ENCODE measurements around the gene TSBP1.
"Not testable (repeated sequence)": the region's sequence is repeated elsewhere in the genome, so short reads cannot be mapped to it uniquely, and the experiment has no call there.

TSBP1 gene

DNA sequence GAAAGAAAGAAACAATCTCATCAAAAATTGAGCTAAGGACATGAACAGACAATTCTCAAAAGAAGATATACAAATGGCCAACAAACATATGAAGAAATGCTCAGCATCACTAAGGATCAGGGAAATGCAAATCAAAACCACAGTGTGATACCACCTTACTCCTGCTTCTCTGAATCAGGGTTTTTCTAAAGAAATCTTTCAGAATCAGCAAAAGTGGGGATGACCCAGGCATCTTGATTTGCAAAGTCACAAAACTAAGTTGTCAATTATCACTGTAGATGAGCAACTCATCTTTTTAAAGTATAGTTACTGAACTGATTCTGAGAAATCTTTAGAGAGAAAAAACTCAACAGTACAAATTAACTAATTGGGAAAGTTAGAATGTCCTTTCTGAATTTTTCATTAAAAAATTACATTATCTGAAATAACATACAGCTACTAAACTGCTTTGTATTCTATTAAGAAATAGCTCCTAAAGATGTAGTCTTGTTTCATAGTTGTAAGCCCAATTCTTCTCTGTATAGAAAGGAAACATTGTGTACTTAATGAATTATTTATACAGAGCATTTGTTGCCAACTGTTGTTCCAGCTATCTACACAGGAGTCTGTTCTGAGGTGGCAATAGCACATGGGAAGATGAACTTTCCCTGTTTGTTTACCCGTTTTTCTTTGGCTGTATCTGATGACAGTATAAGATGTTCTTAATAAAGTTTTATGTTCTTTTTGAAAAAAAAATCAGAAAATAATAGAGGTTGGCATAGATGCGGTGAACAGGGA lies 97.7 kb downstream of the TSBP1 start:
- DNase-seq, result not testable (repeated sequence)

- peak; percentile 14 for DNase-seq
Observed at GRCh38 chr6:32271429-32271828, 100.3 kb downstream of the TSBP1 start.

- DNase-seq, result not testable (repeated sequence)
Observed at GRCh38 chr6:32268459-32268858, 103.2 kb downstream of the TSBP1 start.

- DNase-seq, result no peak
Observed at GRCh38 chr6:32267035-32267434, 104.7 kb downstream of the TSBP1 start.

GRCh38 chr6:32257262-32257661 lies 114.4 kb downstream of the TSBP1 start:
- DNase-seq, result not testable (repeated sequence)

- peak; percentile 30 for DNase-seq
Observed at GRCh38 chr6:32255199-32256153, 116.2 kb downstream of the TSBP1 start.

DNA sequence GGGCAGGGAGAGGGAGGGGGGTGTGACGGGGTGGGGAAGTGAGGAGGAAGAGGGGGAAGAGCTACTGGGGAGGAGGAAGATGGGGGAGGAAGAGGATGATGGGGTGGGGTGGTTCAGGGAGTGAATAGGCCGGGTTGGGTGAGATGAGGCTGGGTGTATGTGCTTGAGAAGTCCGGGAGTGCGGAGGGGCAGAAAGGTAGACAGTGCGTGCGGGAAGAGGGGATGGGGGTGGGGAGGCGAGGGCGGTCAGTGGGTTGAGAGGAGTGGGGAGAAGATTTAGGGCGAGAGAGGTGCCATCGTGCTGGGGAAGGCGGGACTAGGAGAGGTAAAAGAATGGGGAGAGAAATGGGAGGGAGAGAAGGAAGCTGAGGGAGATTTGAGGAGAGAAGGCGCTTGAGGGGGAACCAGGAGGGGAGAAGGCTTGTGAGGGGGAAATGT lies 116.9 kb downstream of the TSBP1 start:
- DNase-seq, result no peak

GRCh38 chr6:32252331-32253009 lies 119.2 kb downstream of the TSBP1 start:
- DNase-seq, result no peak

- DNase-seq, result no peak
Observed at GRCh38 chr6:32249262-32249661, 122.4 kb downstream of the TSBP1 start.

- DNase-seq, result no peak
Observed at GRCh38 chr6:32247401-32247800, 124.3 kb downstream of the TSBP1 start.

- peak; percentile 52 for DNase-seq
Observed at GRCh38 chr6:32244946-32245398, 126.7 kb downstream of the TSBP1 start.

GRCh38 chr6:32244270-32244669 lies 127.4 kb downstream of the TSBP1 start:
- no peak for DNase-seq

Data from central memory CD4-positive, alpha-beta T cell (primary cell).